Skeletal muscle cell (primary cell): ENCODE measurements around the gene PTK6.

Source experiments
- DNase-seq: peaks from one replicate; pipeline ENCODE4 v3.0.0-alpha.2; 2010; ENCODE audit warnings: low read depth
- H3K4me3 ChIP-seq: 2 replicates; pipeline ENCODE4 v1.5.1; 2011; ENCODE audit warnings: low read depth, mild to moderate bottlenecking, control low read depth, low read length, moderate library complexity

PTK6 gene

GRCh38 chr20:63546256-63546955, 9.2 kb upstream of the PTK6 start:
- no peak overlapping the region for H3K4me3 ChIP-seq
- no peak for DNase-seq

GRCh38 chr20:63545814-63546213, 8.6 kb upstream of the PTK6 start:
- no peak for DNase-seq
- H3K4me3 ChIP-seq, result no peak overlapping the region

- DNase-seq, result no peak
- H3K4me3 ChIP-seq, result no peak overlapping the region
Measured at GRCh38 chr20:63544958-63545516, 7.9 kb upstream of the PTK6 start.

GRCh38 chr20:63544241-63544957, 7.2 kb upstream of the PTK6 start:
- DNase-seq, result no peak

GRCh38 chr20:63543733-63544132, 6.6 kb upstream of the PTK6 start:
- H3K4me3 ChIP-seq, result no peak overlapping the region
- no peak for DNase-seq

More at GRCh38 chr20:63544241-63544957, 7.2 kb upstream of the PTK6 start:
- H3K4me3 ChIP-seq, result no peak overlapping the region

- DNase-seq, result no peak
- H3K4me3 ChIP-seq, result no peak overlapping the region
Measured at GRCh38 chr20:63543131-63543530, 6.0 kb upstream of the PTK6 start.

- no peak for DNase-seq
- H3K4me3 ChIP-seq, result no peak overlapping the region
Measured at GRCh38 chr20:63542696-63543095, 5.5 kb upstream of the PTK6 start.

GRCh38 chr20:63542031-63542559, 4.9 kb upstream of the PTK6 start:
- no peak for DNase-seq
- no peak overlapping the region for H3K4me3 ChIP-seq

- H3K4me3 ChIP-seq, result no peak overlapping the region
- no peak for DNase-seq
Measured at GRCh38 chr20:63541371-63541770, 4.2 kb upstream of the PTK6 start.

- H3K4me3 ChIP-seq, result no peak overlapping the region
- DNase-seq, result no peak
Measured at GRCh38 chr20:63540417-63541186, 3.4 kb upstream of the PTK6 start.

GRCh38 chr20:63539441-63540370, 2.5 kb upstream of the PTK6 start:
- no peak for DNase-seq
- no peak overlapping the region for H3K4me3 ChIP-seq

- DNase-seq, result no peak
- no peak overlapping the region for H3K4me3 ChIP-seq
Measured at GRCh38 chr20:63539092-63539430, 1.9 kb upstream of the PTK6 start.

- no peak for DNase-seq
- H3K4me3 ChIP-seq, result peak overlapping the region; percentile 26
Measured at GRCh38 chr20:63538204-63539091, 1.3 kb upstream of the PTK6 start.

GRCh38 chr20:63537525-63538203, 488 bp upstream of the PTK6 start:
- H3K4me3 ChIP-seq, result peak overlapping the region; percentile 26
- DNase-seq, result peak; percentile 58

- H3K4me3 ChIP-seq, result no peak overlapping the region
- DNase-seq, result peak; percentile 37
Measured at GRCh38 chr20:63536241-63536977, 767 bp downstream of the PTK6 start.

- no peak for DNase-seq
- H3K4me3 ChIP-seq, result no peak overlapping the region
Measured at GRCh38 chr20:63534831-63535651, 2.1 kb downstream of the PTK6 start.
